Measurements from ENCODE around the gene IRF1.

DNA sequence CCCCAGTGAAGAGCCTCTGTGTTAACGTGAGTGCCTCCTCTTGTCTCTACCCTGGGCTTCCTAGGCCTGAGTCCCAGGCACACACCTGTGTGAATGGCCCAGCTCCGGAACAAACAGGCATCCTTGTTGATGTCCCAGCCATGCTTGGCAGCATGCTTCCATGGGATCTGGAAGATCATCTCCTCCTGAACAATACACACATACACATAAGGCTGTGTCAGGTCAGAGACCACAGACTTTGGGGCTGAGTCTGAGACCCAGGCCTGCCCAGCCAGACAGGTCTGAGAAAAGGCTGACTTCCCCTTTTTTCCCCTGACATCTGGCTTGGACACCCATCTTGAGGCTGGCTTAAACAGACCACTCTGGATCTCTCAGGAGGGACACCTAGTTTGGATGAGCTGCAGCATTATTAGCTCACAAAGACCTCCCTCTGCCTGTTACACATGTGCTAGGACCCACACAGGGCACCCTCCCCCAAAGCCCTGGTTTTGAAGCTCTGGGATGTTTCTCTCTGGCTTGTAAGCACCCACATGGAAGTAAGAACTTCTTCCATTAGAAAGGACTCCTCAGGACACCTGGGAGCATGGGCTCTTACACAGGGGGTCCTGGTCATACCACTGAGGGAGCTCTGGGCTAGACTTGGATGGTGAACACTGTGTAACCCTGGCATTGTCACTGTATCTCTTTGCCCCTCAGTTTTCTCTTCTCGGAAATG, 2.6 kb downstream of the IRF1 start:
- TF ChIP-seq POLR2A (IDR thresholded peaks at IDR 0.05; ENCODE audit: low read length) (no peak), GATA1 (IDR thresholded peaks at IDR 0.05; ENCODE audit: low read depth, low read length) (no peak)

Measured in erythroblast (primary cell).